Measurements from ENCODE around the gene TMCC2.
"Not testable (repeated sequence)": the region's sequence is repeated elsewhere in the genome, so short reads cannot be mapped to it uniquely, and the experiment has no call there.

The TMCC2 gene

DNA sequence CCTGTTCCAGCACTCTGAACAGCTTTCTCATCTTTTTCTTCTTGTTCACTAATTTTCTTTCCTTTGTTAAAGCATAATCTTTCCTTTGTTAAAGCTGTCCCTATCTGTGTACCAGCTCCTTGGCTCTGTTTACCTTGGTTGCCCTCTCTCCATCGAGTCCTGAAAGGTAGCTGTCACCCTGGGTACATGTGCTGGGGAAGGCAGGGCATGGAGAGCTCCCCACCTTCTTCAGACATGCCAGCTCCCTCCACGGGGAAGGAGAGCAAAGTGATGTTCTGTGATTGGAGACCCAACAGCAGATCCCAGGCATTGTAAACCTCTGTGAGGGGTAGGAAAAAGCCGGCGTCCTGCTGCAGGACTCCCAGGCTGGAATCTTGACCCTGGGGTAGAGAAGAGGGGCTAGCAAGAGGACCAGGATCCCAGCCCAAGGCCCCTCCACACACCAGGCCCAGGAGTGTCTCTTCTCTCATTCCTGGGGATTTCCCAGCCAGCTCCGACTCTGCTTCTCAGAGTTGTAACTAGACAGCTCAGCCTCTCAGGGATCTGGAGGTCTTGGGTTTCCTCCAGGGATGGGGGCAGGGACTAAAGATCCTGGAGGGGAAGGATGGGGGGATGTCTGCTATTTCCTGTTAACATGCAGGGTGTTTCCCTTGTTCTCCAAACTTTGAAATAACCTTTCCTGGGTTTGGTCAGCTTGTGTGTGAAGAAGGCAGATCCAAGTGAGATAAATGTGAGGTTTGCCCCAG is 34.4 kb downstream of the TMCC2 start:
- DNase-seq (ENCODE audit: low read depth), result no peak

DNA sequence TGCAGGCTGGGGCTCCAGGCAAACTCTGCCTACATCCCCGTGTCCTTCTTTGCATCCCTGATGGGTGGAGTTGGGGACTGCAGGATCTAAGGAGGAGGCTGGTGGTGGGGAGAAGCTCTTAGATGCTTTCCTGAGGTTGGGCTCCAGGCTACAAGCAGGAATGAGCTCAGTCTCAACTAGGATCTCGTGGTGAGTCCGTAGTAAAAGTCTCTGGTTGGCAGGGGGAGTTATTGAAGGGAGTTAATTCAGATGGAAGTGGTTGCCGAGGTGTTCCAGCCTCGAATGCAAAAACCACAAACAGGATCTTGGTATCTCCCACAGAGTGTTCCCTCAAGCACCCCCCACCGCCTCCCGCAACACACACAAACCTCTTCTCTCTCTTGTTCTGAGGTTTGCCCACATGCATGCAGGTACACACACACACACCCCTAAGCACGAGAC is 35.0 kb downstream of the TMCC2 start:
- DNase-seq (ENCODE audit: low read depth), result no peak

DNA sequence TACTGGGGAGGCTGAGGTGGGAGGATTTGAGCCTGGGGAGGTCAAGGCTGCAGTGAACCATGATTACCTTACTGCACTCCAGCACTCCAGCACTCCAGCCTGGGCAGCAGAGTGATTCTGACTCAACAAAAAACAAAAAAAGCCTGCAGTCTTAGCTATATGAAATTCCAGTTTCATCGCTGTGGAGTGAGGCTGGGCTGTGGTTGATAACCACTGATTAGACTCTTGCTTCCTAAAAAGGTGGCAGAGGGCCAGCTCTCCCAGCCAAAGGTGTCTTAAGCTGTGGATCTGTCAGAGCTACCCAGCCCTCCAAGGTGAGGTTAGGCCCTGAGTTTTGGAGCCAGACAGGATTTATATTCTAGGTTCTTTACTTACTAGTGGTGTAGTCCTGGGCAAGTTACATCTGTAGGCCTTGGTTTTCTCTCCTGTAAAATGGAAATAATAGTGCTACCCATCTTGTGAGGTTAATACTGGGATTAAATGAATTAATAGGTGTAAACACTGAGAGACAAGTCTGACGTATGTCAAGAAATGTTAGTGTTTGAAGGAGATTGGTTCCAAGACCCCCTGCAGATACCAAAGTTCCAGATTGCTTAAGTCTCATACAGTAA is 35.9 kb downstream of the TMCC2 start:
- DNase-seq (ENCODE audit: low read depth), result no peak

DNA sequence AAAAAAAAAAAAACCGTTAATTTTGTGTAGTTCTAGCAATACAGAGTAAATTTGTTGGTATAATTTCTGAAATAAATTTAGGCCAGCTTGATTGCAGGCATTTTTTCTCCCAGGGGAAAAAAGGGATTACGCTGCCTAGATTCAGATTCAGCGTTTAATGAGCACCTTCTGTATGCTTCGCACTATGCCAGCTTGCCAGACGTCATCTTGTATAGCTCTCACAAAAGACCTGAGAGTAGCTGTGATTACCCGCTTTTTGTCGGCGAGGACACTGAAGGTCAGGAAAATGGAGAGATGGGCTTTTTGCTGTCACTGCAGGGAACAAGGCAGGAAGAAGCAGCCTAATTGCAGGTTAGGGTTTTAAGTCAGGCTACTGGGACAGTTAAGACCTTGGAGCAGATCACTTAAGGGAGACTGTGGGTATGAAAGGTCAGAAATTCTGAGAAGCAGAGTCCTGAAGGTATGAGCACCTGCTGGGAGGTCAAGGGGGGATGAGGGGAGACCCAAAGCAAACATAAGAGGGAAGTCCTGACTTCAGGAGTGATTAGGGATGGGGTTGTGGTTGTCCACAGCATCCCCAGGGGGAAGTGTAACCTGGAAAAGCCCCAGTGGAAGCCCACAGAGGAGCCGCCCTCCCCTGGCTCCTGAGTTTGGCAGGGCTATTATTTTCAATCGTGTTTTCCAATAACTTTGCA is 39.0 kb downstream of the TMCC2 start:
- no peak for DNase-seq (ENCODE audit: low read depth)

DNA sequence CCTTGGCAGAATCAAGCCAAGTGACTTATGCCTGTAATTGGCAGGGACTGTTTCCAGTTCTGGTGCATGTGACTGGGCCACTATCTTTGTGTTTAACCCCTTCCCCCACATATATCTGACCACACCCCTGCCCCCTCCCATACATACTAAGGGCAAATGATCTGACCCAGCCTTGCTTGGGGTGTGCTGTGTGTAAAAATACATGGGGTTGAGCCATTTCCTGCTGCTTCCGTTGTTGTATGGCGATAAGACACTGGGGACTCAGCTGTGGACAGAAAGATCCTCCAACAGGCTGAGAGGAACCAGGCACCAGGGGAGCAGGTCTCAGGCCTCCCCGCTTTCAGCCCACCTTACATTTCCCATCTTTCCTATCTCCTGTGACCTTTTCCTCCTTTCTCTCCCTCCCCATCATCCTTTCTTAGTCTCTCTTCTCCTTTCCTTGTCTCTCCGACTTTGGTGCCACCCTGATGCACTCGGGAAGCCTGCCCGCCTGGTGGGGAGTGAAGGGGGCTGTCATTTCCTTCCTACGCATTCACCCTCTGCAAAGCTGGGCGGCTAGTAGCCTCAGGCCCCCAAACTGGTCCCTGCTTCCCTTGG is 39.7 kb downstream of the TMCC2 start:
- DNase-seq (ENCODE audit: low read depth), result no peak

DNA sequence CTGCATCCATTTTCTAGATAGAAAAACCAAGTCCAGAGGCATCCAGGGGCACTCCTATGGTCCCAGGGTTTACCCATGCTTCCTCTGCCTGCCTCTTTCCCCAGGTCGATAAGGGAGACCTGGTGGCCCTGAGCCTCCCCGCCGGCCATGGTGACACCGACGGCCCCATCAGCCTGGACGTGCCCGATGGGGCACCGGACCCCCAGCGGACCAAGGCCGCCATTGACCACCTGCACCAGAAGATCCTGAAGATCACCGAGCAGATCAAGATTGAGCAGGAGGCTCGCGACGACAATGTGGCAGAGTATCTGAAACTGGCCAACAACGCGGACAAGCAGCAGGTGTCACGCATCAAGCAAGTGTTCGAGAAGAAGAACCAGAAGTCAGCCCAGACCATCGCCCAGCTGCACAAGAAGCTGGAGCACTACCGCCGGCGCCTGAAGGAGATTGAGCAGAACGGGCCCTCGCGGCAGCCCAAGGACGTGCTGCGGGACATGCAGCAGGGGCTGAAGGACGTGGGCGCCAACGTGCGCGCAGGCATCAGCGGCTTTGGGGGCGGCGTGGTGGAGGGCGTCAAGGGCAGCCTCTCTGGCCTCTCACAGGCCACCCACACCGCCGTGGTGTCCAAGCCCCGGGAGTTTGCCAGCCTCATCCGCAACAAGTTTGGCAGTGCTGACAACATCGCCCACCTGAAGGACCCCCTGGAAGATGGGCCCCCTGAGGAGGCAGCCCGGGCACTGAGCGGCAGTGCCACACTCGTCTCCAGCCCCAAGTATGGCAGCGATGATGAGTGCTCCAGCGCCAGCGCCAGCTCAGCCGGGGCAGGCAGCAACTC is 41.3 kb downstream of the TMCC2 start:
- DNase-seq (ENCODE audit: low read depth), result no peak

DNA sequence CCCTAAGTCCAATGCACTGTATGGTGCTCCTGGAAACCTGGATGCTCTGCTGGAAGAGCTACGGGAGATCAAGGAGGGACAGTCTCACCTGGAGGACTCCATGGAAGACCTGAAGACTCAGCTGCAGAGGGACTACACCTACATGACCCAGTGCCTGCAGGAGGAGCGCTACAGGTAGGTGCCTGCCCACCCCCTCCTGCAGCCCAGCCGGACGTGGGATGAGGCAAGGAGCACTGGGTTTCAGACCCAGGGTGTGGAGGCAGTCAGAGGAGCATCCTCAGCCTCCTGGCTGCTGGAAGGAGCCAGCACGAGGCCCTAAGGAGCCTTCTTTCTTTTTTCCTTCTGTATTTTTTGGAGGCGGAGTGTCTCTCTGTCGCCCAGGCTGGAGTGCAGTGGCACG is 42.0 kb downstream of the TMCC2 start:
- DNase-seq (ENCODE audit: low read depth), result no peak

DNA sequence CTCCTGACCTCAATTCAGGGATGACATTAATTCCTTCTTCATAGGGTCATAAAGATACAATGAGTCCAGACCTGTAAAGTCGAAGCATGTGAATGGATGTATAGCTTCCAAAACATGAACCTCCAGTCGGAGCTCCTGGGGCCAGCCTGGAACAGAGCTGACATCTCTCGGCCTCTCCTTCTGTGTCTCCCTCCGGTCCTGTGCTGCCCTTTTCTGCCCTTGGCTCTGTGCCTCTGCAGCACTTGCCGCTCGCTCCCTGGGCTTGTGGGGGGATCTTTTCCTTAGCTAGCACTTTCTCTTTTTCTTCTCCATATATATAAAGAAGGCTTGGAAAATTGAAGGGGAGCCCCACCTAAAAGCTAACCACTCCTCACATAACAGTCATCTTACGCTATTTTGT is 42.5 kb downstream of the TMCC2 start:
- DNase-seq (ENCODE audit: low read depth), result no peak

DNA sequence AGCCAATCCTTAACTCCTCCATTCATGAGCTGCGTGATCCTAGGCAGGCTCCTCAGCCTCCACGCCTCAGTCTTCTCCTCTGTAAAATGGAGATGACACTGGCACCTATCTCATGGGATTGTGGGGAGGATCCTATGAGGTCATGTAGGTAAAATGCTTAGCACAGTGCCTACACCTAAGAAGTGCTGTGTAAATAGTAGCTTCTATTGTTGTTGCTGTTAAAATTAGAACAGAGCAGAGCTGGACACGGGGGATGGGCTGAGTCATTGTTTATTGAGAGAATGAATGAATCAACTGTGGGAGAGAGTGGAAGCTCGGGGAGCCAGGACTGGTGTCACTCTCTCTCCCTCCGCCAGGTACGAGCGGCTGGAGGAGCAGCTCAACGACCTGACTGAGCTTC is 43.0 kb downstream of the TMCC2 start:
- DNase-seq (ENCODE audit: low read depth), result no peak

DNA sequence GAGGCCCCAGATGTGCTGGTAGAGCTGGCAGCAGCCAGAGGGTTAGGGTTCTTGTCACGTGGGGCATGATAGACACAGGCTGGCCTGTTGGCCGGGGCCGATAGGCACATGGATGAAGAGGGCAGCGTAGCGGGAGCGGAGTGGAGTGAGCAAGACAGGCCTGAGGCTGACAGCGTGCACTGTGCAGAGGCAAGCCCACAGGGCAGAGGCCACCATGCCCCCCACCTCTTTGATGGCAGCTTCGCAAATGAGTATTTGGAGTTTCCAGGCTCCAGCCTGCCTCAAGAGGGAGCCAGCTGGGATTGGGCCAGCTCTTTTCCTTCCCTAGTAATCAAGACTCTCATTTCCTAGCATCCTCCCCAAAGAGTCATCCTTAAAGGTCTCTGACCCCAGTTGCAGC is 43.5 kb downstream of the TMCC2 start:
- DNase-seq (ENCODE audit: low read depth), result no peak

DNA sequence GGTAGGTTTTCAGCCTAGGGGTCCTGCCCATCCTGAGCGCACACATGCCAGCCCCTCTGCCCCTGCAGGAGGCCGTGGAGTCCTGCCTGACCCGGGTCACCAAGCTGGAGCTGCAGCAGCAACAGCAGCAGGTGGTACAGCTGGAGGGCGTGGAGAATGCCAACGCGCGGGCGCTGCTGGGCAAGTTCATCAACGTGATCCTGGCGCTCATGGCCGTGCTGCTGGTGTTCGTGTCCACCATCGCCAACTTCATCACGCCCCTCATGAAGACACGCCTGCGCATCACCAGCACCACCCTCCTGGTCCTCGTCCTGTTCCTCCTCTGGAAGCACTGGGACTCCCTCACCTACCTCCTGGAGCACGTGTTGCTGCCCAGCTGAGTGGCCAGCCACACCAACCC is 44.0 kb downstream of the TMCC2 start:
- no peak for DNase-seq (ENCODE audit: low read depth)

DNA sequence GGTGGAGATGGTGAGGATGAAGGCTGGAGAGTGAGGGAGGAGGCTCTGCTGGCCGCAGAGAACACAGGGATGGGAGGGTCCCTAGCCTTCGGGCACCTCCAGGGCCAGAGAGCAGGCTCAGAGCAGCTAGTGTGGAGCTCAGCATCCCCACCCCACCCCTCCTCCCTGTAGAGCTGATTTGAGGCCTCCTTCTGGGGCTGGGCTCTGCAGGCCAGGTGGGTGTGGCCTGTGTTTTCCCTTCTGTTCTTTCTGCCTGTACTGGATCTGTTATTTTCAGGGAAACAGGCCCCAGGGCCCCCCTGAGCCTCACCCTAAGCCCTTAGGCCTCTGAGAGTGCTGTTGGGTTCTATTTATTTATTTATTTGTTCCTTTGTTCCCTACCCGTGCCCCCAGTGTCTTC is 44.8 kb downstream of the TMCC2 start:
- no peak for DNase-seq (ENCODE audit: low read depth)

DNA sequence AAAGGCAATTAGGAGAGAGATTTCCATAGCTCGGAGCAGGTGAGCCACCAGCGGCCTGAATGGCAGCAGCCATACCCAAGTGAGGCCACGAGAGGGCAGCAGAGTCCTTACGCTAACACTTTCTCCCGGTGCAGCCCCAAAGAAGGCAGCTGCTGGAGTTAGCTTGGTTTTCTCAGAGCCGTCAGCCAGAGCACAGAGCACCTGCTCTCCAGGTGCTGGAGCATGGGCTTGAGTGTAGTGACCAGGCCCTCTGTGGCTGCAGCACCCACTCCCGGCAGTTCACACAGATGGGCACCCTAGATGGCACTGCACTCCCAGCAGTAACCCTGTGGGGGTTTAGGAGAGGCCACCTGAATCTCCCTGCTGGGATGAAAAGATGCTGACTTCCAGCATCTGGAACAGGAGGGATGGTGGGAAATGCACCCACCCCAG is 45.8 kb downstream of the TMCC2 start:
- DNase-seq (ENCODE audit: low read depth), result peak; percentile 63

DNA sequence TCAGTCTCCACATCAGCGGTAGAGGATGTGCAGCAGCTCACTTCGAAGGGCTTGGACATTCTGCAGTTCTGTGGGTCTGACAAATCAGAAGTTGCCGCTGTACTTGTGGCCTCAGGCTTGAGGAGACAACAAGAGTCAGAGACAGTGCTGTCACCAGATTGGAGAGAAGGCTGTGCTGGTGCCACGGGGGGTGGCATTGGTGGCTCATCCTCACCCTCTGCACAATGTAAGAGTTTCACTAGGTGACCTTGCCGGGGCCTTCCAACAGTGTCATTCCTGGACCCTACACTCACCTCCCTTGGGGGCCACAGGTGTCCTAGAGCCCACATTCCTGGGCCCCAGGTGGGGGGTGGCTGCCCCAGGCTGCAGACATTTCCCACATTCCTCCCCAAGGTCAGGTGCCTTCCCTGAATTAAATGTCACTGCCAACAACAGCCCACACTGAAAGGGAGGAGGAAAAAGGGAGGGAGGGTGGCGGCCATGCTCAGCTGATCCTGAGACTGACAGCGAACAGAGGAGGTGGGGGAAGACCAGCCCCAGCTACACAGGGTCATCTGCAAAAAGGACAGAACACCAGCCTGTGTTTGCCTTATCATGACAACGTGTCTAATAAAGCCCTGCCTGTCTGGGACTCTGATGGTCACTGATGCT is 46.4 kb downstream of the TMCC2 start:
- DNase-seq (ENCODE audit: low read depth), result no peak

DNA sequence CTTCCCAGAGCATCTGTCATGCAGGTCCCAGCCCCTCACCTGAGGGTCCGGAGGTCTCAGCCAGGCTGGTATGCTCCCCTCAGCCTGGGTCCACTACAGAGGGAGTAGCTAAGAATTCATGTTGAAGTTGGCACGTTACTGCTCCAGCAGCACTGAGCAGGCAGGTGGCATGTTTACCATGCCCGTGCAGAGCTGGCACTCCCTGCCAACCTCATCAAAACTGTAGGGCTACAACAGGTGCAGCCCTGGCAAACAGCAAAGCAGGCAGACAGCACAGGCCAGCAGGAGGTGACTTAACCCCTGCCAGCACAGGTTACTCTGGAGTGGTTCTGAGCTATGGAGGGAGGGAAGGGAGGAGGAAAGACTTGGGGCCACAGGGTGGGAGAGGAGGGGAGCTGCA is 47.4 kb downstream of the TMCC2 start:
- DNase-seq (ENCODE audit: low read depth), result no peak

DNA sequence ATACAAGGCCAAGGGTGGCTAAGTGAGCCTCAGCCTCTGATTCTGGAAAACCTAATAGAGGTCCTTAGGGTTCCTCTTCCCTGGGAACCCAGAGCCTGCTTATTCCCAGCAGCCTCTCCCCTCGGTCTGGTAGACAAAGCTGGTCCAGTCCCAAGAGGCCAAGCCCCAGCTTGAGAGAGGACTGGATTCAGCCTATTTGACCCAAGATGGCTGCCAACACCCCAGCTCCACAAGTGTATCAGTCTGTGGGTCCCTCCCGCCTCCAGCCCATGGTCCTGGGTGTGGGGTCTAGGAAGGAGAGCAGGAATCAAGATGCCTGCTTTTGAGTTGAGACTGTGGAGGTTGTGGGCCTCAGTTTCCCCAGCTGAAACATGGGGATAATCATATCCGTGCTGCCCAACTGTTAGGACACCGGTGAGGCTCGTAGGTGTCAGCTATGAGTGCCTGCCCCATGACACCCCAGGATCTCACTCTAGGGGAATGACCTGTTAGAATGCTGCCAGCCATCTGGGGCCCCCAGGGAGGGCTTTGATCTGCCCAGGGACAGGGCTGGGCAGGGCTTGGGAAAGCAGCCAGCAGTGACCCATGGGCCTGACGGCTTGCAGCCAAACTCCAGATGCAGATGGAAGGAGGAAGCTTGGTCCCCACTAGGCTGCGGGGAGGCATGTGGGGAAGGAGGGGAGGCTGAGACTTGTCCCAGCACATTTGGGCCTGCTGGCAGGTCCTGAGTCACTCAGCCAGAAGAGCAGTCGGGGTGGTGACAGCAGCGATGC is 48.4 kb downstream of the TMCC2 start:
- DNase-seq (ENCODE audit: low read depth), result no peak

DNA sequence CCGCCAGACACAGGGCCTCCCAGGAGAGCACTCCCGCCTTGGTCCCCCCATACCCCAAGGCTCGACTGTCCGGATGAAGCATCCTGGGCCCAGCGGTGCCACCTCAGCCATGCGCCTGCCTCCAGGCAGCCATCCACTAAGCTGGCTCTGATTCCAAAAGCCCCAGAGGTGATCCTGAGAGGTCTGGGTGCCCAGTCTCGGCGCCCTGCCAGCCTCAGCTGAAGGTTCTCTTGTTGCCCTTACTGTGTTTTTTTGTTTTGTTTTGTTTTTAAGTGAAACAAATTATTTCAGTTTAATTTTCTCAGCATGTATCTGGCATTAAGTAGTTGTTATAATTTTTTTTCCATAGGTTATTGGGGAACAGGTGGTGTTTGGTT is 48.9 kb downstream of the TMCC2 start:
- no peak for DNase-seq (ENCODE audit: low read depth)

DNA sequence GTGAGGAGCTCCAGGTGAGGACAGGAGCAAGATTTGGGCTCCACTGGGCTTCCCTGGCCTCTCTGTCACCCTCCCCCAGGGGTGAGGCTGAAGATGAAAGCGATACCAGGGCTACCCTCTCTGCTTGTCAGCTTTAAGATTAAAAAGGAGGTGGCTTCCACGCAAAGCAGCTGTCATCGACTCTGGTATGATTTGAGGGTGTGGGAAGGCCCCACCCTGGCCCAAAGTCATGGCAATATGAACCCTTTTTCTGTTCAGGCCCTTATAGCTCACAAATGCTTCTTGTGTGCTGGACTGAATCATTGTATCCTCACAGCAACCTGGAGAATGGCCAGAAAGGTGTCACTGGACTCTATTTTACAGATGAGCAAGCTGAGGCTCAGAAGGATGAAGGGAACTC is 52.2 kb downstream of the TMCC2 start:
- DNase-seq (ENCODE audit: low read depth), result no peak

DNA sequence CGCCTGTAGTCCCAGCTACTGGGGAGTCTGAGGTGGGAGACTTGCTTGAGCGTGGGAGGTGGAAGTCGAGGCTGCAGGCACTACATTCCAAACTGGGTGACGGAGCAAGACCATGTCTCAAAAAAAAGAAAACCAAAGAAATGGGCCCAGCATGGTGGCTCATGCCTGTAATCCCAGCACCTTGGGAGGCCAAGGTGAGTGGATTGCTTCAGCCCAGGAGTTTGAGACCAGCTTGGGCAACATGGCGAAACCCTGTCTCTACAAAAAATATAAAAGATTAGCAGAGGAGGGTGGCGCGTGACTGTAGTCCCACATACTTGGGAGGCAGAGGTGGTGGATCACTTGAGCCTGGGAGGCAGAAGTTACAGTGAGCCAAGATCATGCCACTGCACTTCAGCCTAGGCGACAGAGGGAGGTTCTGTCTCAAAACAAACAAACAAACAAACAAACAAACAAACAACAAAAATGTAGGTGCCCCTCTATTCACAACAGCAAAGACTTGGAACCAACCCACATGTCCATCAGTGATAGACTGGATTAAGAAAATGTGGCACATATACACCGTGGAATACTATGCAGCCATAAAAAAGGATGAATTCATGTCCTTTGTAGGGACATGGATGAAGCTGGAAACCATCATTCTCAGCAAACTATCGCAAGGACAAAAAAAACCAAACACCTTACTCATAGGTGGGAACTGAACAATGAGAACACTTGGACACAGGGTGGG is 53.1 kb downstream of the TMCC2 start:
- not testable (repeated sequence) for DNase-seq (ENCODE audit: low read depth)
